Gastrocnemius medialis (tissue), 4 donors: ENCODE measurements around the gene TAF3.

Experiments
- POLR2A ChIP-seq, 2 donors: fragments of 450-650 bp; IDR thresholded peaks; one replicate each; pipeline ENCODE4 v1.6.1; 2017; ENCODE audit warnings: antibody characterized with exemption in 2 of 2, mild to moderate bottlenecking in 2 of 2, moderate library complexity in 2 of 2
- TF ChIP-seq, protein P1 (sequence below), 5 experiments: fragments of 450-650 bp in 3 of 5; fragments of 200-600 bp in 2 of 5; sonication (generic) in 2 of 5; IDR thresholded peaks in 4 of 5; conservative IDR thresholded peaks in 1 of 5; 1 replicate in 4 of 5; 2 replicates in 1 of 5; pipeline ENCODE4 v1.5.1; 2016 to 2019; ENCODE audit warnings: antibody characterized with exemption in 5 of 5, mild to moderate bottlenecking in 3 of 5, moderate library complexity in 3 of 5

DNA sequence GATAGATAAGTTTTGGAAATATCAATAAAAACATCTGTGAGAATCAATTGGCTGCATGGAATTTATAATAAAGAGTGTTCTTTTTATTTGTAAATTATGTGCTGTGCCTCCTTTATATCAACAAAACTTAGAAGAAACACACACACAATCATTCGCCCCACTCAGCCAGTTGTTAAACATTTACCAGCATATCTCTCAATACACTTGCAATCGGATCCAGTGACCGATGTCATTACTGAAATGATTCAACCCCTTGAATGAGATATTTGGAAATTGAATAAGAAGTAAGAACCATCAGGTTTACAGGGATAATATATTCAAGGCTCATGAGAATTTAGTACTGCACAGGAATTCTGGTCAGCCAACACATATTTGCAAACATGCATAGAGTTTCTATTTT, 35.6 kb downstream of the TAF3 start:
- TF ChIP-seq, protein P1, sequence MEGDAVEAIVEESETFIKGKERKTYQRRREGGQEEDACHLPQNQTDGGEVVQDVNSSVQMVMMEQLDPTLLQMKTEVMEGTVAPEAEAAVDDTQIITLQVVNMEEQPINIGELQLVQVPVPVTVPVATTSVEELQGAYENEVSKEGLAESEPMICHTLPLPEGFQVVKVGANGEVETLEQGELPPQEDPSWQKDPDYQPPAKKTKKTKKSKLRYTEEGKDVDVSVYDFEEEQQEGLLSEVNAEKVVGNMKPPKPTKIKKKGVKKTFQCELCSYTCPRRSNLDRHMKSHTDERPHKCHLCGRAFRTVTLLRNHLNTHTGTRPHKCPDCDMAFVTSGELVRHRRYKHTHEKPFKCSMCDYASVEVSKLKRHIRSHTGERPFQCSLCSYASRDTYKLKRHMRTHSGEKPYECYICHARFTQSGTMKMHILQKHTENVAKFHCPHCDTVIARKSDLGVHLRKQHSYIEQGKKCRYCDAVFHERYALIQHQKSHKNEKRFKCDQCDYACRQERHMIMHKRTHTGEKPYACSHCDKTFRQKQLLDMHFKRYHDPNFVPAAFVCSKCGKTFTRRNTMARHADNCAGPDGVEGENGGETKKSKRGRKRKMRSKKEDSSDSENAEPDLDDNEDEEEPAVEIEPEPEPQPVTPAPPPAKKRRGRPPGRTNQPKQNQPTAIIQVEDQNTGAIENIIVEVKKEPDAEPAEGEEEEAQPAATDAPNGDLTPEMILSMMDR (IDR thresholded peaks at IDR 0.05 in 4 of 5, conservative IDR thresholded peaks at IDR 0.05 in 1 of 5) = no peak
- TF ChIP-seq POLR2A (IDR thresholded peaks at IDR 0.05) = no peak
